Neural progenitor cell (in vitro differentiated cells): ENCODE data around the gene C10orf62. TPM values are rescaled to one million over a fixed set of nuclear protein-coding genes. Genes with fewer than 3 reads are reported as not detected.

Experiments used
- DNase-seq: peaks from one replicate; pipeline ENCODE4 v3.0.0-alpha.2; 2016; ENCODE audit warnings: low spot score
- H2AFZ ChIP-seq: fragments of 200-600 bp; sonication (generic); replicated peaks from 2 replicates; pipeline ENCODE4 v1.6.1; 2016; ENCODE audit warnings: antibody characterized with exemption
- H3F3A ChIP-seq: fragments of 200-600 bp; sonication (generic); 2 replicates; pipeline ENCODE4 v1.6.1; 2016; ENCODE audit warnings: antibody characterized with exemption, low read depth
- H3K27ac ChIP-seq: fragments of 200-600 bp; sonication (generic); 2 replicates; pipeline ENCODE4 v1.5.1; 2016; ENCODE audit warnings: mild to moderate bottlenecking
- H3K27me3 ChIP-seq: fragments of 200-600 bp; sonication (generic); 2 replicates; pipeline ENCODE4 v1.6.1; 2016; ENCODE audit warnings: mild to moderate bottlenecking, moderate library complexity
- H3K36me3 ChIP-seq: fragments of 200-600 bp; sonication (generic); 2 replicates; pipeline ENCODE4 v1.5.1; 2016
- H3K4me1 ChIP-seq: fragments of 200-600 bp; sonication (generic); 2 replicates; pipeline ENCODE4 v1.6.1; 2016; ENCODE audit warnings: mixed run types
- H3K4me2 ChIP-seq: fragments of 200-600 bp; sonication (generic); 2 replicates; pipeline ENCODE4 v1.6.1; 2016
- H3K4me3 ChIP-seq: fragments of 200-600 bp; sonication (generic); 2 replicates; pipeline ENCODE4 v1.5.1; 2016
- H3K79me2 ChIP-seq: fragments of 200-600 bp; sonication (generic); 2 replicates; pipeline ENCODE4 v1.6.1; 2016; ENCODE audit warnings: low read depth
- H3K9ac ChIP-seq: fragments of 200-600 bp; sonication (generic); 2 replicates; pipeline ENCODE4 v1.6.1; 2016
- H3K9me3 ChIP-seq: fragments of 200-600 bp; sonication (generic); 2 replicates; pipeline ENCODE4 v1.5.1; 2016; ENCODE audit warnings: low read depth
- H4K20me1 ChIP-seq: fragments of 200-600 bp; sonication (generic); 2 replicates; pipeline ENCODE4 v1.6.1; 2016; ENCODE audit warnings: low read depth
- H3K27ac Mint-ChIP-seq: 3 replicates; pipeline ENCODE4 v1.8.0; 2021; ENCODE audit warnings: mixed read lengths
- H3K27me3 Mint-ChIP-seq: 2 replicates; pipeline ENCODE4 v1.8.0; 2022; ENCODE audit warnings: low read depth, mild to moderate bottlenecking, inconsistent platforms, moderate library complexity, mixed read lengths; ENCODE audit not compliant: insufficient read depth
- H3K36me3 Mint-ChIP-seq: 3 replicates; pipeline ENCODE4 v1.8.0; 2021; ENCODE audit warnings: mixed read lengths
- H3K4me1 Mint-ChIP-seq: 3 replicates; pipeline ENCODE4 v1.8.0; 2021; ENCODE audit warnings: mixed read lengths
- H3K4me3 Mint-ChIP-seq: 3 replicates; pipeline ENCODE4 v1.8.0; 2021; ENCODE audit warnings: mild to moderate bottlenecking, moderate library complexity, mixed read lengths
- H3K9me3 Mint-ChIP-seq: 3 replicates; pipeline ENCODE4 v1.8.0; 2020; ENCODE audit warnings: mixed read lengths
- CTCF ChIP-seq: fragments of 200-600 bp; sonication (generic); IDR thresholded peaks from 2 replicates; pipeline ENCODE4 v1.5.1; 2017; ENCODE audit warnings: antibody characterized with exemption, mild to moderate bottlenecking
- EZH2 ChIP-seq: fragments of 200-600 bp; sonication (generic); IDR thresholded peaks from 2 replicates; pipeline ENCODE4 v1.6.1; 2017; ENCODE audit warnings: antibody characterized with exemption, mild to moderate bottlenecking, moderate library complexity
- EZH2phosphoT487 ChIP-seq: fragments of 200-600 bp; sonication (generic); IDR thresholded peaks from 2 replicates; pipeline ENCODE4 v1.6.1; 2017; ENCODE audit warnings: antibody characterized with exemption
- total RNA-seq: library from RNA; depleted of rRNA; stranded (reverse); fragments of >200 nt; gene quantifications from 2 replicates; pipeline ENCODE4 v1.2.3, GENCODE V29; 2015; ENCODE audit warnings: low replicate concordance

Gene C10orf62
- total RNA-seq, 1 donor from 2014 or later = not detected

GRCh38 chr10:97618733-97619132 is 29.2 kb downstream of the C10orf62 start:
- Mint-ChIP-seq H3K4me3 (no peak overlapping the region), H3K4me1 (no peaks in the 10 kb centered on the region), H3K36me3 (peaks cover 14% of the 10 kb centered on the region), H3K27me3 (no peaks in the 10 kb centered on the region), H3K9me3 (no peaks in the 10 kb centered on the region), H3K27ac (no peak overlapping the region)
- no peak overlapping the region for H3K27ac ChIP-seq
- H3K4me3 ChIP-seq = no peak overlapping the region
- no peak overlapping the region for H3K9ac ChIP-seq
- H3K9me3 ChIP-seq = no peaks in the 10 kb centered on the region
- H2AFZ ChIP-seq = no peak overlapping the region
- H3K27me3 ChIP-seq = no peaks in the 10 kb centered on the region
- no peak for TF ChIP-seq EZH2
- TF ChIP-seq CTCF = no peak
- TF ChIP-seq EZH2phosphoT487 = no peak
- H3K36me3 ChIP-seq = no peaks in the 10 kb centered on the region
- no peak overlapping the region for H3K4me2 ChIP-seq
- no peak for DNase-seq
- H3K79me2 ChIP-seq = no peaks in the 10 kb centered on the region
- no peaks in the 10 kb centered on the region for H3K4me1 ChIP-seq
- H4K20me1 ChIP-seq = peaks cover 6% of the 10 kb centered on the region
- no peaks in the 10 kb centered on the region for H3F3A ChIP-seq

GRCh38 chr10:97623277-97623676 is 33.8 kb downstream of the C10orf62 start:
- peaks cover 4% of the 10 kb centered on the region for H3K36me3 Mint-ChIP-seq
- no peaks in the 10 kb centered on the region for H3K27me3 Mint-ChIP-seq
- no peaks in the 10 kb centered on the region for H3K79me2 ChIP-seq
- no peak overlapping the region for H3K4me3 ChIP-seq
- no peak overlapping the region for H3K27ac ChIP-seq
- no peak overlapping the region for H3K4me3 Mint-ChIP-seq
- H3K36me3 ChIP-seq = no peaks in the 10 kb centered on the region
- H2AFZ ChIP-seq = no peak overlapping the region
- no peaks in the 10 kb centered on the region for H3K4me1 Mint-ChIP-seq
- H3K27ac Mint-ChIP-seq = no peak overlapping the region
- TF ChIP-seq CTCF (no peak), EZH2 (no peak), EZH2phosphoT487 (no peak)
- H3F3A ChIP-seq = no peaks in the 10 kb centered on the region
- DNase-seq = no peak
- no peak overlapping the region for H3K9ac ChIP-seq
- H3K9me3 Mint-ChIP-seq = no peaks in the 10 kb centered on the region
- no peaks in the 10 kb centered on the region for H3K9me3 ChIP-seq
- H3K27me3 ChIP-seq = no peaks in the 10 kb centered on the region
- no peaks in the 10 kb centered on the region for H3K4me1 ChIP-seq
- H4K20me1 ChIP-seq = peaks cover 6% of the 10 kb centered on the region
- H3K4me2 ChIP-seq = no peak overlapping the region

GRCh38 chr10:97627731-97628130 is 38.2 kb downstream of the C10orf62 start:
- DNase-seq = no peak
- Histone ChIP-seq H3K36me3 (no peaks in the 10 kb centered on the region), H3K4me2 (no peak overlapping the region), H2AFZ (no peak overlapping the region), H3K9me3 (no peaks in the 10 kb centered on the region), H3K79me2 (peaks cover 27% of the 10 kb centered on the region), H3F3A (peaks cover 3% of the 10 kb centered on the region), H3K4me3 (no peak overlapping the region), H3K9ac (no peak overlapping the region), H3K4me1 (peaks cover 4% of the 10 kb centered on the region), H3K27ac (no peak overlapping the region), H4K20me1 (peaks cover 6% of the 10 kb centered on the region), H3K27me3 (no peaks in the 10 kb centered on the region)
- Mint-ChIP-seq H3K4me3 (no peak overlapping the region), H3K36me3 (peaks cover 7% of the 10 kb centered on the region), H3K9me3 (no peaks in the 10 kb centered on the region), H3K27ac (no peak overlapping the region), H3K27me3 (peaks cover 5% of the 10 kb centered on the region), H3K4me1 (peaks cover 4% of the 10 kb centered on the region)
- TF ChIP-seq EZH2 (no peak), EZH2phosphoT487 (no peak), CTCF (no peak)
